ENCODE results near the gene ELF3.
"Not testable (repeated sequence)": the region's sequence is repeated elsewhere in the genome, so short reads cannot be mapped to it uniquely, and the experiment has no call there.

The ELF3 gene

GRCh38 chr1:202009326-202010179 is 834 bp upstream of the ELF3 start:
- DNase-seq: peak; percentile 76

DNA sequence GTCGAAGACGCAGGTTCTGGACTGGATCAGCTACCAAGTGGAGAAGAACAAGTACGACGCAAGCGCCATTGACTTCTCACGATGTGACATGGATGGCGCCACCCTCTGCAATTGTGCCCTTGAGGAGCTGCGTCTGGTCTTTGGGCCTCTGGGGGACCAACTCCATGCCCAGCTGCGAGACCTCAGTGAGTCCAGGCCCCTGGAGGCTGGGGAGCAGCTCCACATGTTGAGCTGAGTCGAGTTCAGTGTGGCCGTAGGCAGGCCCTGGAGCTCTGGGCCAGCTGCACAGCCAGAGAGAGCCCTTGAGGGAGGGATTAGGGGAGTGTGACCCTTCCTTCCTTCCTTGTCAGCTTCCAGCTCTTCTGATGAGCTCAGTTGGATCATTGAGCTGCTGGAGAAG is 1.6 kb downstream of the ELF3 start:
- no peak for DNase-seq

GRCh38 chr1:202012544-202013478 is 2.4 kb downstream of the ELF3 start:
- no peak for DNase-seq

DNA sequence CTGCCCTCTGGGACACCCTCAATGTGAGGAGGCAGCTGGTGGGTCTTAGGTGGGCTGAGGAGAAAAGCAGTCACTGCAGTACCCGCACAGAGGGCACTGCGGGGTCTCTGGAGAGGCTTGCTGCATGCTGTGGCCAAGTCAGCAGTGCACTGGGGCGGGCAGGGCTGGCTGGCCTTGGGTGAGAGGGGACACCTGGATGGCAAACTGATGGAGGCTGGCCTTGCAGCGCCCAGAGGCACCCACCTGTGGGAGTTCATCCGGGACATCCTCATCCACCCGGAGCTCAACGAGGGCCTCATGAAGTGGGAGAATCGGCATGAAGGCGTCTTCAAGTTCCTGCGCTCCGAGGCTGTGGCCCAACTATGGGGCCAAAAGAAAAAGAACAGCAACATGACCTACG is 3.2 kb downstream of the ELF3 start:
- no peak for DNase-seq

DNA sequence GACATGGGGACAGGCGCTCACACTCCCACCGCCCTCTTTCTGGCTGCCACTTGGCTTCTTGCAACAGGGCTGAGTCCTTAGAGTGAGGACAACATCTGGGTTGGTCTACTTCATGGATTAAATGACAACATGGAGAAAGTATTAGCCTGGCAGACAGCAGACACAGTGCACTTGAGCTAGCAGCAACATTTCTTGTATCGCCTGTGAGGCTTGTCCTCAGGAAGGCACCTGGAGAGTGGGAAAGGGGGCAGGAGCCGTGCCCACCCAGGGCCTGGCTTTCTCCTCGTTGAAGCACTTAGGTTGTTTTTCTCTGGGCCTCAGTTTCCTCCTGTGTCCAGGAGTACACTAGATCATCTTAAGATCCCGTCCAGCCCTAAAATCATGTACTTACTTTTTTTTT is 3.7 kb downstream of the ELF3 start:
- no peak for DNase-seq

DNA sequence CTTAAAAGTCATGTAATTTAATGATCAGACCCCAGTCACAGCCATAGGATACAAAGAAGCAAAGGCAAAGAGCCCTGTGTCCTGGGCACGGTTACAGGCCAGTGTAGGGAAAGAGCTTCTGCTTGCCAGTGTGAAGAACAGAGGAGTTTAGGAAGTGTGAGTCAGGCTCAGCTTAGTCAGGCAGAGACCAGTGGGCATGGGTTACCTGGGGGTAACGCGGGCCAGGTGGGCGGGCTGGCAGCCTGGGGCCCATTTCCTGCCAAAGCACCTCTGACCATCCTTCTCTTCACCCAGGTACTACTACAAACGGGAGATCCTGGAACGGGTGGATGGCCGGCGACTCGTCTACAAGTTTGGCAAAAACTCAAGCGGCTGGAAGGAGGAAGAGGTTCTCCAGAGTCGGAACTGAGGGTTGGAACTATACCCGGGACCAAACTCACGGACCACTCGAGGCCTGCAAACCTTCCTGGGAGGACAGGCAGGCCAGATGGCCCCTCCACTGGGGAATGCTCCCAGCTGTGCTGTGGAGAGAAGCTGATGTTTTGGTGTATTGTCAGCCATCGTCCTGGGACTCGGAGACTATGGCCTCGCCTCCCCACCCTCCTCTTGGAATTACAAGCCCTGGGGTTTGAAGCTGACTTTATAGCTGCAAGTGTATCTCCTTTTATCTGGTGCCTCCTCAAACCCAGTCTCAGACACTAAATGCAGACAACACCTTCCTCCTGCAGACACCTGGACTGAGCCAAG is 4.7 kb downstream of the ELF3 start:
- DNase-seq: no peak

DNA sequence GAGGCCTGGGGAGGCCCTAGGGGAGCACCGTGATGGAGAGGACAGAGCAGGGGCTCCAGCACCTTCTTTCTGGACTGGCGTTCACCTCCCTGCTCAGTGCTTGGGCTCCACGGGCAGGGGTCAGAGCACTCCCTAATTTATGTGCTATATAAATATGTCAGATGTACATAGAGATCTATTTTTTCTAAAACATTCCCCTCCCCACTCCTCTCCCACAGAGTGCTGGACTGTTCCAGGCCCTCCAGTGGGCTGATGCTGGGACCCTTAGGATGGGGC is 5.2 kb downstream of the ELF3 start:
- DNase-seq: no peak

DNA sequence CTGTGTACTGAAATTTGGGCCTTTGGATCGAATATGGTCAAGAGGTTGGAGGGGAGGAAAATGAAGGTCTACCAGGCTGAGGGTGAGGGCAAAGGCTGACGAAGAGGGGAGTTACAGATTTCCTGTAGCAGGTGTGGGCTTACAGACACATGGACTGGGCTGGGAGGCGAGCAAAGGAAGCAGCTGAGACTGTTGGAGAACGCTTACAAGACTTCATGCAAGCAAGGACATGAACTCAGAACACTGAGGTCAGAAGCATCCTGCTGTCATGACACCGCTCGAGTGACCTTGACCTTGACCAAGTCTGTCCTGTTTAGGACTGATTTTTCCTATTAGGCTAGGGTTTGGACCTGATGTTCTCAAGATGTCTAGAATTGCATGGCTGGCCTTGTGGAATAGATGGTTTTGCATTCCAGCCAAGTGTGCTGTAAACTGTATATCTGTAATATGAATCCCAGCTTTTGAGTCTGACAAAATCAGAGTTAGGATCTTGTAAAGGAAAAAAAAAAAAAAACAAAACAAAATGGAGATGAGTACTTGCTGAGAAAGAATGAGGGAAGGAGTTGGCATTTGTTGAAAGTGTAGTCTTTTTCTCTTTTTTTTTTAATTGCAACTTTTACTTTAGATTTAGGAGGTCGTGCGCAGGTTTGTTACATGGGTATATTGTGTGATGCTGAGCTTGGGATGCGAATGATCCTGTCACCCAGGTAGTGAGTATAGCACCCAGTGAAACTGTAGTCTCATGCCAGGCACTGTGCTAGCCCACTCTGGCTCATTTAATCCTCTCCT is 5.8 kb downstream of the ELF3 start:
- no peak for DNase-seq

DNA sequence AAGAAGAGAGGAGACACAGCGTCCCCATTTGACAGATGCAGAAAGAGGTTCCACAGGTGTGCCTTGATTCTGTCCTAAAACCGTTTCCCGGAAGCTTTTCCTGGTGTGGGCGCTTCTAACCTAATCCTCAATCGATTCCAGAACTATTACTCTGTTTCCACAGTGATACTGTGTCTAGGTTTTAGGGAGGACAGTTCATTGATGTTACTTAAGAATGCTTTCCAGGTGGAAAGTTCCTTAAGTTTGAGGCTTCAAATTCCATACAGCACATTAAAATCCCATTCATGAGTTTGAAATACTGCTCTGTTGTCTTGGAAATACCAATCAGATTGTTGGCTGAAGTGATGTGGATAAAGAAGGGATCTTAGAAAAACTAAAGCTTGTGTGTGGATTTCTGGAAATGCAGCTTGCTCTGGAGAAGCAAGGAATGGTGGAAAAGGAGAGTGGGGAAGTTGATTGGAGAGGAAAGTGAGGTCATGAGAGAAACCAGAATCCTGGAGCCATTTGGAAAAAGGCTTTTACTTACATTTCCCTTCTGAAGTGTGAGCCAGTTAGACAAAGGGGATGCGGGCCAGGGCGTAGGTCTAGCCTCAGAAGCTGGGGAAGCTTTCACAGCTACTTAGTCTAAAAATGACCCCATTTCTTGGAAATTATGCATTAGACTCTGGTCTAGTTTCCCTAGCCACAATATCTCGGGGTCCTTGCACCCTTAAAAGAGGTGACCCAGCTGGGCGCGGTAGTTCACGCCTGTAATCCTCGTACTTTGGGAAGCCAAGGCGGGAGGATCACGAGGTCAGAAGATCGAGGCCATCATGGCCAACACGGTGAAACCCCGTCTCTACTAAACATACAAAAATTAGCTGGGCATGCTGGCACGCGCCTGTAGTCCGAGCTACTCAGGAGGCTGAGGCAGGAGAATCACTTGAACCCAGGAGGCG is 6.7 kb downstream of the ELF3 start:
- no peak for DNase-seq

DNA sequence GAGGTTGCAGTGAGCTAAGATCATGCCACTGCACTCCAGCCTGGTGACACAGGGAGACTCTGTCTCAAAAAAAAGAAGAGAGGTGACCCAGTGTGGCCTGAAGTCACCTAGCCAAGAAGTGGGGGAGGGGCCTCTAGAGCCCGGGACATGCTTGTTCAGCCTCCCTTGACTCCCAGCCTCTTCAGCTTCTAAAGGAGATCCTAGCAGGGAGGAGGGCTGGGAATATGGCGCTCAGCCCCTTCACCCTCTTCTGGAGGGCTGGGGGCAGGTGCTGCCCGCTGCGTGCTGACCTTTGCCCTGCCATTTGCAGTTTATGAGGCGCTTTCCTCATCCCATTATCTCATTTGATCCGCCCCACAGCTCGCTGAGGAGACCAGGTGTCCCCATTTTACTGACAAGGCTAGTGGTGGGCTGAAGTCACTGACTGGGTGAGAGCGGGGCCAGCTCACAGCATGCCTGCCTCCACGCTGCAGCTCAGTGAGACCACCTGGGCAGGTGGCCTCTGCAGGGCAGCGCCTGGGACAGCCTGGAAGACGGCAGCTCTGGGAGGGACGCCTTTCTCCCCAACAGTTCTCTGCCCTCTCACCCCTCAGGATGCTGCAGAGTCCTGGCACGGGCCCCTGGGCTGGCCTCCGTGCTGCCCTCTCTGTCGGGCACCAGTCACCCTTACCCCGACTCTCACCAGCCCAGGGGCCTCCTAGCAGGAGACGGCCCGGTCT is 7.5 kb downstream of the ELF3 start:
- DNase-seq: no peak

DNA sequence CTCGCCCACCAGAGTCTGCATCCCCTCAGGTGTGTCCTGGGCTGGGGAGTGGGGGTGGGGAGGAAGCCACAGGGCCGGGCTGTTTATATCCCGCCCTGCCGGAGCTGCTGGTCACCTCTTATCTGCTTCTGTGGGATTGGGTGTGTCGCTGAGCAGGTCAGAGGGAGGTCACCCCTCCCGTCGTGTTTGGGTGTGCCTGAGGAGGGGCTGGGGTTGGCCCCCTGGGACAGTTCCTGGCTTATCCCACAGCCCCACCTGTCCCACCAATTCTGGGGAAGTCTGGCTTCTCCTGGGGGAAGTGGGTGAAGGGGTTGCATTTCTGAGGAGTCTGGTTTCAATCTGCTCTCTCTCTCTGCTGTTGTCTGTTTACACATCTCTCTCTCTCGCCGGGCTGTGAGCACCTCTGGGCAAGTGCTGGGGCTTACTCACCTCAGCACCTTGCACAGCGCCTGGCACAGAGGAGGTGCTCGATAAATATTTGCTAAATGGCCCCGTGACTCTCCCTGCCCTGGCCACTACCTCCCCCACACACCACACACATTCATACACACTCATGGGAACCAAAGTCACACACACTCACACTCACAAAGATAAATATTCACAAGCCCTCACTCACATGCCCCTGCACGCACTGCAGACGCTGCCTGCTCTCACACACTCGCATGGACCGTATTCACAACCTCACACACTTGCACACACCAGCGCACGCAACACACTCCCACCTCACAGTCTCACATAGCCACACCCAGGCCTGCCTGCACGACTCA is 8.3 kb downstream of the ELF3 start:
- no peak for DNase-seq

DNA sequence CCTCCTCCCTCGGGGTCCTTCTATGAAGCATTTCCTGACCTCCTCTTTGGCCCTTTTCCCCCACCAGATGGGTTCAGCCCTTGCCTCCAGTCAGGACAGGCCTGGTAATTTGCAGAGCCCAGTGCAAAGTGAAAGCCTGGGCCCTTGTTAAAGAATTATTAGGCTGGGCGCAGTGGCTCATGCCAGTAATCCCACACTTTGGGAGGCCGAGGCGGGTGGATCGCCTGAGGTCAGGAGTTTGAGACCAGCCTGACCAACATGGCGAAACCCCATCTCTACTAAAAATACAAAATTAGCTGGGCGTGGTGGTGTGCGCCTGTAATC is 8.8 kb downstream of the ELF3 start:
- DNase-seq: not testable (repeated sequence)

GRCh38 chr1:202023001-202023433 is 12.6 kb downstream of the ELF3 start:
- DNase-seq: no peak

GRCh38 chr1:202029171-202029665 is 18.8 kb downstream of the ELF3 start:
- DNase-seq: no peak

DNA sequence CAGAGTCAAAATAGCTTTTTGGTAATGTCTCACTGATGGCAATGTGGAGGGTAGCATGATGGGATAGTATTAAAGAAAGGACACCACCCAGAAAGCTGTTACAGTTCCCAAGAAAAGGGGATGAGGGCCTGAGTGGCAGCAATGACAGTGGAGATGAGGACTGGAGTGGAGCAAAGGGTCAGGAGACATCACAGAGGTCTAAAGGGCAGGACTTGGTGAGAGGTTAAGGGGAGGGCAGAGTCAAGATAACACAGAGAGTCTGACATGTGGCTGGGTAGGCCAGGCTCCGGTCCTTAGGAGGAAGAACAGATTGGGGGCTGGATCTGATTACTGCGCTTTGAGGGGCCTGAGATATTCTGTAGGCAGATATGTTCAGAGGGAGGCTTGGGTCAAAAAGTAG is 19.3 kb downstream of the ELF3 start:
- no peak for DNase-seq

DNA sequence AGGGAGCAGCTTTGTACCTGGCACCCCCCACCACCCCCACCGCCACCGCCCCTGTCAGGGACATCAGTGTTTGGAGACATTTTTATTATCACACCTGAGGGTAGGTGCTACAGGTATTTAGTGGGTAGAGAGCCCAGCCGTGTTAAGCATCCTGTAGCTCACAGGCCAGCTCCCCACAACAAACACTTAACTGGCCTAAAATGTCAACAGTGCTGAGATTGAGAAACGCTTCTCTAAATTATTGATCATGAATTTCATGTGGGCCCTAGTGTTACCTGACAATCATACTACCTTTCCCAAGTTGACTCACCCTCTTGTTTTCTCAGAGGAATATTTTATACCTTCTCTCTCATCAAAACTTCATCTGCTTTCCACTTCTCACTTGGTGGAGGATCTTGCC is 21.4 kb downstream of the ELF3 start:
- DNase-seq: no peak

DNA sequence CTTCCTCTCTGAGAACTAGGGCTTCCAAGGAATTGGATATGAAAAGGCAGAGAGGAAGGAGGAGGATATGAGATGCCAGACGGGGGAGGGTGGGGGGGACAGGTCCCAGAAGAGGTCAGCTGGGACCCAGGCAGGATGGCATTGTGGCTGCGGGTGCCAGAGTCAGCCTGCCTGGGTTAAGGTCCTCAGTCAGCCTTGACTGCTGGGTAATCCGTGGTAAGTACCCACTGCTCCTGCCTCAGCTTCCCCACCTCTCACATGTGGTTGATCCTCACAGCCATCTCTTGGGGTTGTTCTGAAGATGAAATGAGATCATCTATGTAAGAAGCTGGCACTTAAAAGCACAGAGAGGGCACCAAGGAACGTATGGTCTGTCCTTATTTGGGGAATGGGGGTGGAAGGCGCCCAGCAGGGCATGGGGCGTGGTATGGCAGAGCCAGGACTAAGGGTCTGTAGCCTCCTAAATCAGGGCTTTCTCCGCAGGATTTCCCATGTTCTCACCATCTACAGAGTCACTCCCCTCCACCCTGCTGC is 23.8 kb downstream of the ELF3 start:
- DNase-seq: no peak

DNA sequence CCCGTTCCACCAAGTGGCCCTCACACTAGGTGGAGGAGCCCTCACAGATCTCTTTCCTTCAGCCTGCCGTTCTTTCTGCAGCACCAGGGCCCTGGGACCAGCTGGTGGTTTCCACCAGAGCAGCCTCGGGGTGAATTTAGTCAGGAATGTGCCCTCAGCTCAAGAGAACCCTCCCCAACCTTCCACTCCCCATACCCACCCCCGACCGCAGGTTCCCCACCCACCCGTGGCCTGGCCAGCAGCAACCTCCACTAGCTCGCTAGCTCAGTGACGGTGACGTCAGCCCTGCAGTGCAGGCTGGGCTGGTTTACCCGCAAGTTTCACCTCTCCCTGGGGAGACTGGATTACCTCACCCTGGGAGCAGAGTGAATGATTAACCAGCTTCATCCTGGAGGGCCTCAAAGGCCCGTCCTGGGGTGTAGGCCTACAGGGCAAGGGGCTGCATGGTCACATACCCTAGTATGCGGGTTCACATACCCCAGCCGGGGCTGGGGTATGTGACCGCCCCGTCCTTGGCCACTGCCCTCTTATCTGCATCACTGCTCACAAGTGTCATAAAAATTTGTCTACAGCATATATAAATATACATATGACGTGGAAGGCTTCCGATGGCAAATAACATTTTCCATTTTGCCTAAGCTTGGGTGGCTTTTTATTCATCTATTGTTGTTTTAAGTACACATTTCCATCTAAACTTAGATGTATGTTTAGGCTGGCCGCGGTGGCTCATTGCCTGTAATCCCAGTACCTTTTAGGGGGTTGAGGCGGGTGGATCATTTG is 24.5 kb downstream of the ELF3 start:
- DNase-seq: no peak

Data from activated CD4-positive, alpha-beta T cell treated with anti-CD3 and anti-CD28 coated beads, Interleukin-2, Interleukin-6, amounts not matched to agents 100 ng/mL and 50 ng/mL, durations not matched to agents 16 hours and 8 hours (primary cell).